GM12878 (cell line): ENCODE results near the gene CDC25A. TPM values are rescaled to one million over a fixed set of nuclear protein-coding genes. Genes with fewer than 3 reads are reported as not detected.

Experiments
- BACH1 ChIP-seq: fragments of 450-650 bp; IDR thresholded peaks from 2 replicates; pipeline ENCODE4 v1.6.1; 2017; ENCODE audit warnings: mild to moderate bottlenecking, borderline replicate concordance
- BRCA1 ChIP-seq: IDR thresholded peaks from 2 replicates; pipeline ENCODE4 v1.6.1; 2011; ENCODE audit warnings: low read depth, low read length, improper control_type of control experiment
- E2F8 ChIP-seq: fragments of 450-650 bp; IDR thresholded peaks from 2 replicates; pipeline ENCODE4 v1.6.1; 2018; ENCODE audit warnings: mild to moderate bottlenecking, low read depth, moderate library complexity; ENCODE audit not compliant: partially characterized antibody
- IKZF1 ChIP-seq: fragments of 450-650 bp; conservative IDR thresholded peaks from 2 replicates; pipeline ENCODE4 v1.6.1; 2017; ENCODE audit warnings: antibody characterized with exemption, mild to moderate bottlenecking
- MTA2 ChIP-seq: fragments of 450-650 bp; IDR thresholded peaks from 2 replicates; pipeline ENCODE4 v1.6.1; 2016; ENCODE audit warnings: low read depth, mild to moderate bottlenecking, moderate library complexity
- MXI1 ChIP-seq: fragments of 150-350 bp; IDR thresholded peaks from 2 replicates; pipeline ENCODE4 v1.6.1; 2011; ENCODE audit warnings: low read depth, mild to moderate bottlenecking, inconsistent platforms, low read length, improper control_type of control experiment
- POLR2A ChIP-seq: IDR thresholded peaks from 2 replicates; pipeline ENCODE4 v1.6.1; 2011; ENCODE audit warnings: low read depth, mild to moderate bottlenecking, low read length
- POLR2AphosphoS2 ChIP-seq: IDR thresholded peaks from 2 replicates; pipeline ENCODE4 v1.6.1; 2011; ENCODE audit warnings: low read depth, mild to moderate bottlenecking, low read length, improper control_type of control experiment, moderate library complexity
- RFX5 ChIP-seq: IDR thresholded peaks from 2 replicates; pipeline ENCODE4 v1.6.1; 2011; ENCODE audit warnings: low read depth, low read length, improper control_type of control experiment
- SIN3A ChIP-seq: IDR thresholded peaks from 2 replicates; pipeline ENCODE4 v1.6.1; 2012; ENCODE audit warnings: low read depth, low read length, improper control_type of control experiment
- SIX5 ChIP-seq: IDR thresholded peaks from 2 replicates; pipeline ENCODE4 v1.6.1; 2011; ENCODE audit warnings: mild to moderate bottlenecking, low read depth, low read length, moderate library complexity; ENCODE audit not compliant: severe bottlenecking
- SP1 ChIP-seq: IDR thresholded peaks from one replicate; pipeline ENCODE4 v1.6.1; 2011; ENCODE audit warnings: low read depth, low read length
- SUZ12 ChIP-seq: fragments of 200-600 bp; sonication (generic); IDR thresholded peaks from one replicate; pipeline ENCODE4 v1.6.1; 2018; ENCODE audit warnings: antibody characterized with exemption, mild to moderate bottlenecking; ENCODE audit not compliant: unreplicated experiment
- TAF1 ChIP-seq: IDR thresholded peaks from 2 replicates; pipeline ENCODE4 v1.6.1; 2011; ENCODE audit warnings: mild to moderate bottlenecking, low read depth, low read length, borderline replicate concordance
- USF2 ChIP-seq: IDR thresholded peaks from 2 replicates; pipeline ENCODE4 v1.6.1; 2011; ENCODE audit warnings: low read depth, low read length, improper control_type of control experiment, borderline replicate concordance
- YY1 ChIP-seq: IDR thresholded peaks from 2 replicates; pipeline ENCODE4 v1.6.1; 2011; ENCODE audit warnings: low read depth, mild to moderate bottlenecking, low read length
- ZBED1 ChIP-seq: IDR thresholded peaks from 2 replicates; pipeline ENCODE4 v1.6.1; 2016; ENCODE audit warnings: borderline replicate concordance
- ZZZ3 ChIP-seq: IDR thresholded peaks from 2 replicates; pipeline ENCODE4 v1.6.1; 2011; ENCODE audit warnings: low read depth; ENCODE audit not compliant: control insufficient read depth, insufficient read length
- polyA plus RNA-seq, 11 experiments: library from polyadenylated mRNA; depleted of rRNA in 4 of 11; unstranded in 6 of 11; stranded (reverse) in 5 of 11; fragments of >200 nt; fragmentation: Nextera tagmentation in 4 of 11; fragmentation: Illumina TruSeq in 1 of 11; extraction: Ambion mirVana in 4 of 11; extraction: Trizol in 1 of 11; gene quantifications; 1 replicate in 1 of 11; 2 replicates in 10 of 11; pipeline versions ENCODE4 v1.2.1 to v1.2.3, GENCODE V29; 2011 to 2016; ENCODE audit warnings: inconsistent platforms in 2 of 11, missing spikeins in 2 of 11, low read depth in 1 of 11
- total RNA-seq, 4 experiments: library from RNA; depleted of rRNA in 3 of 4; stranded (reverse); fragments of >200 nt in 3 of 4; fragmentation: Illumina TruSeq in 1 of 4; extraction: Trizol in 1 of 4; gene quantifications; 2 replicates each; pipeline versions ENCODE4 v1.2.1 to v1.2.3, GENCODE V29; 2013 to 2021
- TF ChIP-seq, protein P1 (sequence below): fragments of 150-350 bp; IDR thresholded peaks from 2 replicates; pipeline ENCODE4 v1.6.1; 2016; ENCODE audit warnings: low read depth, low read length
- TF ChIP-seq, protein P2 (sequence below): fragments of 450-650 bp; IDR thresholded peaks from 2 replicates; pipeline ENCODE4 v1.6.1; 2017; ENCODE audit warnings: mild to moderate bottlenecking, low read depth, inconsistent platforms; ENCODE audit not compliant: poor library complexity, severe bottlenecking

The CDC25A gene
- total and polyA plus RNA-seq, 10 of the 15 experiments (the other 5 are each of a cell fraction or from before 2014, with no cell fraction given), result 2.9 to 36.6 (median 26.9) TPM

DNA sequence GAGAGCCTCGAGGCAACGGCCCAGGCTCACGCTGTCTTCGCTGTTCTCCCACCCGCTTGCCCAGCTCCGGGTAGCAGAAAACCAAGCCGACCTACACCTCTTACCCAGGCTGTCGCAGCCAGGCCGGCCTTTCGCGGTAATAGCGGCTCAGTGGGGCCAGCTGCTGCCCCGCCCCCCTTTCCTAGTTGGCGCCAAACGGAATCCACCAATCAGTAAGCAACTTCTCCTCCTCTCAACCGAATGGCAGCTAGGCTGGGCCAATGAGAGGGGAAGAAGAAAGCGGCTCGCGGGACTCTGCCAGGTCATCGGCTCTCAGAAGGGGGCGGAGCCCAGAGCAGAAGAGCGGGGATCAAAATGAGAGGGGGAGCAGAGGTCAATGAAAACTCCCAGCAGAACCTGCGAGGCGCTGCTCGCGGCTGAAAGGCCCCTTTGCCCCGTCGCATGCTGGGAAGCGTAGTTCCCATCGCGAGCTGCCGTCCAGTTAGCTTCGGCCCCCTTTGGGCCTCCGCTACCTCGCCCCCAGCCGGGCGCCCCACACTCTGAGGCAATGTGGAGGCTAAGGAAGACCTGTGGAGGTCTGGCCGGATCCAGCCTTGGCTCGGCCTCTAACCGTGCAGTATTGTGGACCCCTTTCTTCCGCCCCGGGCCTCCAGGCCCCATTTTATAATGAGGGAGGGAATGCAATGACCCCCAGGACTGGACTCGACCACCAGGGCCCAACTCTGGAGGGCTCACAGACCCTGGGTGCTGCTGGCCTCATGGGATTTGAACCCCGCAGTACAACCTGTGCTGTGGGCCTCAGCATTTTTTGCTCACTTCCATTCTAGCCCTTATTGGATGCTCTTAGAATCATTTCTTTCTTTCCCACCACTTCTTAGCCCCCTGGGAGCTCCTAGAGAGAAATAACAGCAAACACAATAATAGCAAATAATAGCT, at the start of gene CDC25A (continued):
- no peak for TF ChIP-seq USF2
- TF ChIP-seq, protein P1, sequence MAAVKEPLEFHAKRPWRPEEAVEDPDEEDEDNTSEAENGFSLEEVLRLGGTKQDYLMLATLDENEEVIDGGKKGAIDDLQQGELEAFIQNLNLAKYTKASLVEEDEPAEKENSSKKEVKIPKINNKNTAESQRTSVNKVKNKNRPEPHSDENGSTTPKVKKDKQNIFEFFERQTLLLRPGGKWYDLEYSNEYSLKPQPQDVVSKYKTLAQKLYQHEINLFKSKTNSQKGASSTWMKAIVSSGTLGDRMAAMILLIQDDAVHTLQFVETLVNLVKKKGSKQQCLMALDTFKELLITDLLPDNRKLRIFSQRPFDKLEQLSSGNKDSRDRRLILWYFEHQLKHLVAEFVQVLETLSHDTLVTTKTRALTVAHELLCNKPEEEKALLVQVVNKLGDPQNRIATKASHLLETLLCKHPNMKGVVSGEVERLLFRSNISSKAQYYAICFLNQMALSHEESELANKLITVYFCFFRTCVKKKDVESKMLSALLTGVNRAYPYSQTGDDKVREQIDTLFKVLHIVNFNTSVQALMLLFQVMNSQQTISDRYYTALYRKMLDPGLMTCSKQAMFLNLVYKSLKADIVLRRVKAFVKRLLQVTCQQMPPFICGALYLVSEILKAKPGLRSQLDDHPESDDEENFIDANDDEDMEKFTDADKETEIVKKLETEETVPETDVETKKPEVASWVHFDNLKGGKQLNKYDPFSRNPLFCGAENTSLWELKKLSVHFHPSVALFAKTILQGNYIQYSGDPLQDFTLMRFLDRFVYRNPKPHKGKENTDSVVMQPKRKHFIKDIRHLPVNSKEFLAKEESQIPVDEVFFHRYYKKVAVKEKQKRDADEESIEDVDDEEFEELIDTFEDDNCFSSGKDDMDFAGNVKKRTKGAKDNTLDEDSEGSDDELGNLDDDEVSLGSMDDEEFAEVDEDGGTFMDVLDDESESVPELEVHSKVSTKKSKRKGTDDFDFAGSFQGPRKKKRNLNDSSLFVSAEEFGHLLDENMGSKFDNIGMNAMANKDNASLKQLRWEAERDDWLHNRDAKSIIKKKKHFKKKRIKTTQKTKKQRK, result no peak
- no peak for TF ChIP-seq BACH1
- TF ChIP-seq MTA2, result peak; percentile 56; the same call in 1 of the 2 replicates
- peak; percentile 92 for TF ChIP-seq MXI1
- peak; percentile 99 for TF ChIP-seq E2F8
- TF ChIP-seq TAF1, result peak; percentile 65; the same call in 1 of the 2 replicates
- TF ChIP-seq SP1, result peak; percentile 94
- TF ChIP-seq POLR2AphosphoS2, result 0 out of 2 replicates have a peak, but pooled peaks have one; percentile 49
- peak; percentile 41; the same call in 1 of the 2 replicates for TF ChIP-seq YY1
- peak; percentile 85 for TF ChIP-seq IKZF1
- TF ChIP-seq ZBED1, result no peak
- TF ChIP-seq SIX5, result peak; percentile 81
- TF ChIP-seq, protein P2, sequence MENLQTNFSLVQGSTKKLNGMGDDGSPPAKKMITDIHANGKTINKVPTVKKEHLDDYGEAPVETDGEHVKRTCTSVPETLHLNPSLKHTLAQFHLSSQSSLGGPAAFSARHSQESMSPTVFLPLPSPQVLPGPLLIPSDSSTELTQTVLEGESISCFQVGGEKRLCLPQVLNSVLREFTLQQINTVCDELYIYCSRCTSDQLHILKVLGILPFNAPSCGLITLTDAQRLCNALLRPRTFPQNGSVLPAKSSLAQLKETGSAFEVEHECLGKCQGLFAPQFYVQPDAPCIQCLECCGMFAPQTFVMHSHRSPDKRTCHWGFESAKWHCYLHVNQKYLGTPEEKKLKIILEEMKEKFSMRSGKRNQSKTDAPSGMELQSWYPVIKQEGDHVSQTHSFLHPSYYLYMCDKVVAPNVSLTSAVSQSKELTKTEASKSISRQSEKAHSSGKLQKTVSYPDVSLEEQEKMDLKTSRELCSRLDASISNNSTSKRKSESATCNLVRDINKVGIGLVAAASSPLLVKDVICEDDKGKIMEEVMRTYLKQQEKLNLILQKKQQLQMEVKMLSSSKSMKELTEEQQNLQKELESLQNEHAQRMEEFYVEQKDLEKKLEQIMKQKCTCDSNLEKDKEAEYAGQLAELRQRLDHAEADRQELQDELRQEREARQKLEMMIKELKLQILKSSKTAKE, result no peak
- peak; percentile 62; the same call in 1 of the 2 replicates for TF ChIP-seq RFX5
- TF ChIP-seq BRCA1, result peak; percentile 22; the same call in 1 of the 2 replicates
- TF ChIP-seq ZZZ3, result no peak
- TF ChIP-seq SUZ12, result no peak
- TF ChIP-seq SIN3A, result peak; percentile 100
- TF ChIP-seq POLR2A, result peak; percentile 82
